Raji (cell line): ENCODE measurements around the gene HMGXB3.

Source experiments
- POLR2A ChIP-seq: IDR thresholded peaks from 2 replicates; pipeline ENCODE4 v1.6.1; 2011; ENCODE audit warnings: low read depth, low read length, control low read depth; ENCODE audit not compliant: insufficient read depth

HMGXB3 gene

GRCh38 chr5:150035139-150035895 lies 34.8 kb downstream of the HMGXB3 start:
- TF ChIP-seq POLR2A = no peak

DNA sequence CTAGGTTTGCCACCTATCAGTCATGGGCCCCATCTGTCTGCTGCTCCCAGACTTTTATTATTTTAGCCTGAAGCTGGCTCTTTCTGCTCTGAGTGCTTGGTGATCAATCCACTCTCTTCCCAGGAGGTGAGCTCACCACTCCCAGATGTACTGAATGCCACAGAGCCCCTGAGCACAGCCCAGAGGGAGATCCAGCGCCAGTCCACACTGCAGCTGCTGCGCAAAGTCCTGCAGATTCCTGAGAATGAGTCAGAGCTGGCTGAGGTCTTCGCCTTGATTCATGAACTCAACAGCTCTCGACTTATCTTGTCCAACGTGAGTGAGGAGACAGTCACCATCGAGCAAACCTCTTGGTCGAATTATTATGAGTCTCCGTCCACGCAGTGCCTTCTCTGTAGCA lies 36.0 kb downstream of the HMGXB3 start:
- TF ChIP-seq POLR2A = no peak

DNA sequence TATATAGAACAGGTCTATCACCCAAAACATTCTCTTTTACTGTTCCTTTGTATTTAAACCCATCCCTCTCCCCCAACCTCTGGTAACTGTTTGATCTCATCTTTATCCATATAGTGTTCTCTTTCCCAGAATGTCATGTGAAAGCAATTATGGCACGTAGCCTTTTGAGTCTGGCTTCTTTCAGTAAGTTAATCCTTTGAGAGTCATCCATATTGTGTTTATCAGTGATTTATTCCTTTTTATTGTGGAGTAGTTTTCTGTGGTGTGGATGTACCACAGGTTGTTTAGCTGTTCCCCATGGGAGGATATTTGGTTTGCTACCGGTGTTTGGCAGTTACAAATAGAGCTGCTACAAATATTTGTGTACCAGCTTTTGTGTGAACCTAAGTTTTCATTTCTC lies 38.0 kb downstream of the HMGXB3 start:
- no peak for TF ChIP-seq POLR2A

DNA sequence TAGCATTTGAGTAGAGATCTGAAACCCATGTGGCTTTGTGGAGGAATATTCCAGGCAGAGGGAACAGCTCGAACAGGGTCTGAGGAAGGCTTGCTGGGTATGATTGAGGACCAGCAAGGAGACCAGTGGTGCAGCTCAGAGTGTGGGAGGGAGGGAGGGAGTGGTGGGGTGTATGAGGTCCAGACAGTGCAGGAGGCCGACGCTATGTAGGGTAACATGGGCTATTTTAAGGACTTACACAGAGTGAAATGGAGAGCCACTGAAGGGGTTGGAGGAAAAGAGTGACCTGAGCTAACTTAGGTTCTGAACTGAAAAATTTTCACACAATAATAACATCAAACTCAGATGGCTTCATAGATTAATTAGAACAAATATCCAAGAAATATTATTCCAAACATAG lies 41.9 kb downstream of the HMGXB3 start:
- TF ChIP-seq POLR2A = no peak

DNA sequence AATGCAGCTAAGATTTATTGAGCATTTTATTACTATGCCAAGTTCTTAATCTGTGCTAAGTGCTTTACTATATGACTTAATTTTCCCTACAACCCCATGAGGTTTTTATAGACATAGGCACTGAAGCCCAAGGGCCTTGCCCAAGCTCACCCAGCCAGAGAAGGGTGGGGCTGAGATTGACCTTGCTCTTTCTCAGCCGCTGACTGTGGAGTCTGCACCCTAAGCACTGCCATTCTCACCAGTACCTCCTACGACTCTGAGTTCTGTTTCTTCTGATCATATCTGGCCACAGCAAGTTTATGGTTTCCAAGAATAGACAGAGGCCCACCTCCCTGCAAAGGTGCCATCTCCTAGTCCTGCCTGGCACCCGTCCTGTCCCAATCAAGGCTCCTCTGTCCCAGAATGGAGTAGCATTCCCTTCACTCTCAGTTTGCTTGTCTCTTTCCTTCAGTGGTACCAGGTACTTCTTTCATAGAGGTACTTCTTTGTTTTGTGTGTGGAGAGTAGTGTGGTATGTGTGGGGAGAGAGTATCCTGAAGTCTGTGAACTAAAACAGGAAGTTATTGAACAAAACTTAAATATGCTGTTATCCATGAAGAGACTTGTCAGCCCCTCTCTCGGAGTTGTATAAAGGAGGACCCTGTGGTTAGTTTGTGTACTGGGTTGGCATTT lies 43.3 kb downstream of the HMGXB3 start:
- TF ChIP-seq POLR2A = no peak

GRCh38 chr5:150044329-150044681 lies 43.8 kb downstream of the HMGXB3 start:
- no peak for TF ChIP-seq POLR2A

- TF ChIP-seq POLR2A = no peak
These were observed 44.2 kb downstream of the HMGXB3 start for GRCh38 chr5:150044712-150045111.

GRCh38 chr5:150045549-150045948 lies 45.0 kb downstream of the HMGXB3 start:
- TF ChIP-seq POLR2A = no peak

- no peak for TF ChIP-seq POLR2A
These were observed 45.5 kb downstream of the HMGXB3 start for GRCh38 chr5:150046031-150046430.

DNA sequence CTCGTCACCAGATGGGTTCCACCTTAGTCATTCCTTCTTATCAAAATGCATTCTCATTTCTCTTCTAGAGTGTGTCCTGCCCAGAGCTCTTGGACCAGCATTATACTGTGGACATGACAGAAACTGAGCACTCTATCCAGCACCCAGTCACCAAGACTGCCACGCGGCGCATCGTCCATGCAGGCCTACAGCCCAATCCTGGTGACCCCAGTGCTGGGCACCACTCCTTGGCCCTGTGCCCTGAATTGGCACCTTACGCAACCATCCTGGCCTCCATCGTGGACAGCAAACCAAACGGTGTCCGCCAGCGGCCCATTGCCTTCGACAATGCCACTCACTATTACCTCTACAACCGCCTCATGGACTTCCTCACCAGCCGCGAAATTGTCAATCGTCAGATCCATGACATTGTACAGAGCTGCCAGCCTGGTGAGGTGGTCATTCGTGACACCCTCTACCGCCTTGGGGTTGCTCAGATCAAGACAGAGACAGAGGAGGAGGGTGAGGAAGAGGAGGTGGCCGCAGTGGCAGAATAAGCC lies 51.2 kb downstream of the HMGXB3 start:
- TF ChIP-seq POLR2A = no peak

GRCh38 chr5:150052226-150052955 lies 51.9 kb downstream of the HMGXB3 start:
- TF ChIP-seq POLR2A = no peak

DNA sequence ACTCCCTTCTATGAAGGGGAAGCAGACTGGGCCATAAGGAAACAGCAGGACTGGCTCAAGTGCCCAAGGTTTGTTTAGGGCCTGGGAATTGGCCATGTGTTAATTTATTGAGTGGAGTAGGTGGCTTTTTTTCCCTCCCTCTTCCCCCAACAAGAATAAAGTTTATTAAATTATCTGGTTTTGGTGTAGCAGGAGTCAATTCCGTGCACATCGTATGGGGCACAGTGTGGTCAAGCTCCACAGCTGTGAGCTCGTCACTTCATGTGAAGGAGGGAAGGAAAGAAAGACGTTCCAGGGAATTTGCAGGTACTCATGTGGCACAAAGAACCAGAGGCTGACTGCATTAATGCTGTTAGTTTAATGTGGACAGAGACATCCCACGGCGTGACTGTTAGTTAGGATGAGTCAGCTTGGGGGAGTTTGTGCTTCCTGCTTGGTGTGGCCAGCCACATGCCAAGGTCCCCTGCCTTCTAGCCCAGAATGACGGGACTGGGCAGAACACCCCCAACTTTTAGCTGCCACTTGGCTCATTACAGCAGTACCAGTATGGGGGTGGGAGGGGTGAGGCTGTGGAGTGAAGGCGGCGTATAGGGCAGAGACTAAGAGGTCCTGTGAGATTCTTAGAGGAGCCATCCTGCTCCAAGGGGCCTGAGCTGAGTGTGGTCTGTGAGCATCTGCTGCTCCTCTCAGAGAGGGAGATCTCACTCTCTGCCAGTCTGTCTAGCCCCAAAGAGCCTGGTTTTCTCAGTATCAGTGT lies 52.6 kb downstream of the HMGXB3 start:
- TF ChIP-seq POLR2A = no peak

- TF ChIP-seq POLR2A = no peak
These were observed 53.3 kb downstream of the HMGXB3 start for GRCh38 chr5:150053713-150054392.

DNA sequence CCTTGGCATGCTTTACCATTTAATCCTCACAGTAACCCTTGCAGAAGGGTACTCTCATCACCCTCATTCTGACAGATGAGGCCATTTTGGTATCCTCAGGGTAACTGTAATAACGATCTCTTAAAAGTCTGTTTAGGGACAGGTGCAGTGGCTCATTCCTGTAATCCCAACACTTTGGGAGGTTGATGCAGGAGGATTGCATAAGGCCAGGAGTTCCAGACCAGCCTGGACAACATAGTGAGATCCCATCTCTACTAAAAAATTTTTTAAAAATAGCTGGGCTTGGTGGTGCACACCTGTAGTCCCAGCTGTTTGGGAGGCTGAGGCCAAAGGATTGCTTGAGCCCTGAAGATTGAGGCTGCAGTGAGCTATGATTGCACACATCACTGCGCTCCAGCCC lies 54.0 kb downstream of the HMGXB3 start:
- TF ChIP-seq POLR2A = no peak

- no peak for TF ChIP-seq POLR2A
These were observed 55.0 kb downstream of the HMGXB3 start for GRCh38 chr5:150055326-150056074.

- no peak for TF ChIP-seq POLR2A
These were observed 55.5 kb downstream of the HMGXB3 start for GRCh38 chr5:150056075-150056443.
